Measurements from ENCODE around the gene INPP4B. TPM values are rescaled to one million over a fixed set of nuclear protein-coding genes. Genes with fewer than 3 reads are reported as not detected.
"Not testable (repeated sequence)": the region's sequence is repeated elsewhere in the genome, so short reads cannot be mapped to it uniquely, and the experiment has no call there.

Gene INPP4B
- total RNA-seq, 1 donor from 2014 or later: 143 TPM

- DNase-seq (ENCODE audit: low read depth): peak; percentile 50
These were observed 429.3 kb downstream of the INPP4B start for GRCh38 chr4:142416711-142417275.

DNA sequence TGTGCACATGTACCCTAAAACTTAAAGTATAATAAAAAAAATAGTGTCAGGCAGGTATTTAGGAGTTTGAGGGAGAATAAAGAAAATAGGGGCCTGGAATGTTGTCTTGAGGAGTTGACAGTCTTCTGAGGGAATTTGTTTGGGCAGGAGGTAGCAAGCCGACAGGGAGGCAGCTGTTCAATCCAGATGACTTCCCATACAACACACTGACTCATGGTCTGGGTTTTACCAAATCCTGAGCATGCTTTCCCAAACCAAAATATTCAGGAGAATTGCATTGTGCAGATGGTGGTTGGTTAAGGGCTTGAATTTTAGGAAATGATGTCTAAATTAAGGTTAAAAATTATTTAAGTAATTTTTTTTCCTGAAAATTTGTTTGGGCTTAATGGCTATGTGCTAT, 430.0 kb downstream of the INPP4B start:
- peak; percentile 89 for DNase-seq (ENCODE audit: low read depth)

GRCh38 chr4:142414366-142414990, 431.6 kb downstream of the INPP4B start:
- no peak for DNase-seq (ENCODE audit: low read depth)

DNA sequence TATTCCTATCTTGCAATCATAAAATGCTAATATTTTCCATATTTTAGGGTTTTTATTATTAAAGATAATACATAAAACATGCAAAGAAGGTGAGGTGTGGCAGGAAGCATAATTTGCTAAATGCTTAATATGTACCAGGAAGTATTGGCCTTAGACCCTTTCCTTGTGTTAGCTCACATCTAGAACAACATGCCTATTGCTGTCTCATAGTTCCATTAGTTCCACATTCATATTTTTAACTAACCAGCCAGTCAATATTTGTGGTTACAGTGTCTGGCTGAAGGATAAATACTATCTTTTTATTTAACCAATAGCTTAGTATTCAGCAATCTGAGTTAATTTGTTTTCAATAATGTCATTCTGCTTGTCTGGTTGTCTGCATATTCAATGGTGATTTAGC, 432.6 kb downstream of the INPP4B start:
- no peak for DNase-seq (ENCODE audit: low read depth)

GRCh38 chr4:142411993-142412392, 434.1 kb downstream of the INPP4B start:
- DNase-seq (ENCODE audit: low read depth): no peak

- DNase-seq (ENCODE audit: low read depth): peak; percentile 49
These were observed 438.1 kb downstream of the INPP4B start for GRCh38 chr4:142408003-142408441.

GRCh38 chr4:142407596-142407995, 438.5 kb downstream of the INPP4B start:
- peak; percentile 32 for DNase-seq (ENCODE audit: low read depth)

- DNase-seq (ENCODE audit: low read depth): peak; percentile 39
These were observed 439.1 kb downstream of the INPP4B start for GRCh38 chr4:142406917-142407501.

DNA sequence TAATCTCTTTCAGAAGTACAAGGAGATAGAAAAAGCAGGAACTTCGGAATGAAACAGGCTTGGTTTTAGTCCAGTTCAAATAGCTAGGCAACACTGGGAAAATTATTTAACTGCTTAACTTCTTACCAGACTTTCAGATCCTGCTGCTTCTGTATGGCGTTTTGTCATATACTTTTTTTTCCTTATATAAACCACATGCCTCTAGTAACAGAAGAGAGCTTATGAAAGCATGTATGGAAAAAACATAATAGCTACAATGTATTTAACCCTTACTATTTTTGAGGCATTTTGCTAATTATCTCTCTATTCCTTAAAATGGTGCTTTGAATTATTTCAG, 439.6 kb downstream of the INPP4B start:
- DNase-seq (ENCODE audit: low read depth): no peak

GRCh38 chr4:142405695-142406498, 440.2 kb downstream of the INPP4B start:
- DNase-seq (ENCODE audit: low read depth): peak; percentile 68

DNA sequence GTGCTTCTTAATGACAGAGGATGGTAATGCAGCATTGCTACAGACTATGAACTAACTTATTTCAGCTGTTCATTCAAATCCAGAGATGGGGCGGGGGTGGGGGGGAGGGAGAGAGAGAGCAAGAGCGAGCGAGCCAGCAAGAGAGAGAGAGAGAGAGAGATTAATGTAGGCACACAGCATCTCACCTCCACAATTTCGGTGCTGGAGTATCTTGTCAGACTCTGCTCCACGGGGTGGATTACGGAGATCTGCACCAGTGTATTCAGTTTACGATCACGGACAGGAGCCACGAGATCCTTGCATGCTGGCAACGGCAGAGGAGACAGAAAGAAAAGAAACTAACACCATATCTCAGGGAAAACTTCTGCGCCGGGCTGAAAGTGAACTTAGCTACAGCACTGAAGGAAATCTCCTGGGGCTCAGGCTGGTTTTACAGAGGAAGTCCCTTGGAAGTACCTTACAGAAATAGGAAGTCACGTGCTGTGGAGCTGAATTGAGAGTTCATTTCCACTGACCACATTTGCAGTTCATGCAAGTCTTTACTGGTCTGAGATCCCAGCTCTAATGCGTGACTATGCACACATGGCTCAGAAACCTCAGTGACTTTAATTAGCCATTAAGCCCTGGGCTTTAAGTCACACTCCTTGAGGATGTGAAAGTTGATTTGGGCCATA, 440.9 kb downstream of the INPP4B start:
- DNase-seq (ENCODE audit: low read depth): peak; percentile 93

DNA sequence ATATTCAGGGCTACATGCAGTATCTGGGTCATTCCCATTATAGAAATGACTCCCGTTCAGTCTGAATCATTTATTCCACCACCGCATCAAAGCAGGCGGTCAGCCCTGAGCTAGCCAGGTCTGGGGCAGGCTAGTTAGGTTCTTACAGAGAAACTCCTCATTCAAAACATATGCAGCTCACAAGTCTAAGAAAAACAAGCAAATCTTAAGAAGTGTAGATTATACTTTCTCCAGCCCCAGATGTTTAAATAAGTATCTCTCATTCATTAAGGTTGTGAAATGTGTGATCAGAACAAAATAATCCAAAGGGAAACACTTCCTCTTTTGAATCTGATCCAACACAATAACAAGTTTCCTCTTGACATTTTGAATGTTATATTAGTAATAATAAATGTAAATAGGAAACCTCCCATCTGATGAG, 441.9 kb downstream of the INPP4B start:
- DNase-seq (ENCODE audit: low read depth): peak; percentile 89

GRCh38 chr4:142402900-142403299, 443.2 kb downstream of the INPP4B start:
- DNase-seq (ENCODE audit: low read depth): peak; percentile 81

DNA sequence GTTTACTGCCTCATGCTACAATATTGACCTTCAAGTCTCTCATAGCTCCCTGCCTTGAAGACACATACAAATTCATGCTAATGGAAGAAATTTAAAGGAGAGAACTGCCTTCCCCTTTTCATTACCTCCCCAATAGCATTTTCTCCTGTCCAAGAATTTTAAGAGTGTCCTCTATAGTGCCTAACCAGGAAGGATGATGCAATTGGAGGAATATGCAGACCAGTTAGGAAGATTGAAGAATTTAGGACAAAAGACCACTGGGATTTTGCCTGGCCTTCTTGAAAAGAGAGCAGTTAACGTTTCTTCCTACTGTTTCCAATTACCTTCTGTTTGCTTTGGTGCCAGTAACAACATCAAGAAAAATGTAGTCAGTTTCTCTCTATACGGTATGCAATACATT, 443.9 kb downstream of the INPP4B start:
- peak; percentile 36 for DNase-seq (ENCODE audit: low read depth)

- not testable (repeated sequence) for DNase-seq (ENCODE audit: low read depth)
These were observed 448.6 kb downstream of the INPP4B start for GRCh38 chr4:142397364-142397991.

DNA sequence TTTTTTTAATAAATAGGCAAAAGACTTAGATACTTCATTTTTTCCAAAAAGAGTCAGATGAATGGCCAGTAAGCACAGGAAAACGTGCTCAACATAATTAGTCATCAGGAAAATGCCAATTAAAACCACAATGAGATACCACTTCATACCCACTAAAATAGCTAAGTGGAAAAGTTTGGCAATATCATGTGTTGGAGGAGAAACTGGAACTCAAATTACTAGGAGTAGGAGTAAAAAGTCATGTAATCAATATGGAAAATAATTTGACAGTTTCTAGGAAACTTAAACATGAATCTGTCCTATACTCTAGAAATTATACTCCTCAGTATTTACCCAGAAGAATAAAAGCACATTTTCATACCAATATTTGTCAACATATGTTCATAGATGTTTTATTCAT, 449.8 kb downstream of the INPP4B start:
- peak; percentile 66 for DNase-seq (ENCODE audit: low read depth)

DNA sequence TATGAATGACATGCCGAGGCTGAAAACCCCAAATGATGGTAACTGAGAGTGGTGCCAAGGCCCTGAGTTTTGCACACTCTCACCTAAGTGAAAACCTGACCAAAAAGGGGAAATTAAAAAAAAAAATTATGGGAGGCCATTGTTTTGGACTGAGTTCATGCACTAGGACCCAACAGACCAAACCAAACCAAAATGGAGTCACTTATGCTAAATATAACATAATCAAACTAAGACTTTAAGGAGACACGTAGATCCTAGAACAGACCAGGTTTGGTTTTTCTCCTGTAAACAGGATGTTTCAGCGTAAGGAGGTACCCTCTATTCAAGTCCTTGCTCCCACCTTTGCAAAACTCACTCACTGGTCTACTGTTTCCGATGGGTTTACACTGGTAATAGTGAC, 453.0 kb downstream of the INPP4B start:
- DNase-seq (ENCODE audit: low read depth): no peak

GRCh38 chr4:142386856-142387255, 459.2 kb downstream of the INPP4B start:
- DNase-seq (ENCODE audit: low read depth): no peak

DNA sequence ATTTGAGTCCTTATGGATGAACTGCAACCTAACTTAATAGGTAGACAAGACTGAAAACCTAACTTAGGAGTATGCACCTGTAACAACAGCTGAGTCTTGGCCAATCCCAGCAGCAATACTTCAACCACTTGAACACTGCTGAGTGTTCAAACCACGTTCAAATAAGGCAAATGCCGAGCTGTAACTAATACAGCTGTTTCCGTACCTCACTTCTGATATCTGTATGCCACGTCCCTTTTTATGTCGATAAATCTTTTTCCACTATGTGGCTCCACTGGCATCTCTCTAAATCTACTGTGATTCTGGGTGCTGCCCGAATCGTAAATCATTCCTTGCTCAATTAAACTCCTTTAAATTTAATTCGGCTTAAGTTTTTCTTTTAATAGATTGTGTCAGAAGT, 459.7 kb downstream of the INPP4B start:
- DNase-seq (ENCODE audit: low read depth): no peak

- peak; percentile 69 for DNase-seq (ENCODE audit: low read depth)
These were observed 462.2 kb downstream of the INPP4B start for GRCh38 chr4:142383800-142384470.

Data from myocyte (in vitro differentiated cells).